HG02623 (cell line): Measurements from ENCODE around the gene RNU7-1.

Experiments used
- ATAC-seq: cut with Tn5 transposase; IDR thresholded peaks from one replicate; pipeline ENCODE4 v1.9.1; 2021; ENCODE audit warnings: moderate library complexity; ENCODE audit not compliant: unreplicated experiment

RNU7-1 gene

DNA sequence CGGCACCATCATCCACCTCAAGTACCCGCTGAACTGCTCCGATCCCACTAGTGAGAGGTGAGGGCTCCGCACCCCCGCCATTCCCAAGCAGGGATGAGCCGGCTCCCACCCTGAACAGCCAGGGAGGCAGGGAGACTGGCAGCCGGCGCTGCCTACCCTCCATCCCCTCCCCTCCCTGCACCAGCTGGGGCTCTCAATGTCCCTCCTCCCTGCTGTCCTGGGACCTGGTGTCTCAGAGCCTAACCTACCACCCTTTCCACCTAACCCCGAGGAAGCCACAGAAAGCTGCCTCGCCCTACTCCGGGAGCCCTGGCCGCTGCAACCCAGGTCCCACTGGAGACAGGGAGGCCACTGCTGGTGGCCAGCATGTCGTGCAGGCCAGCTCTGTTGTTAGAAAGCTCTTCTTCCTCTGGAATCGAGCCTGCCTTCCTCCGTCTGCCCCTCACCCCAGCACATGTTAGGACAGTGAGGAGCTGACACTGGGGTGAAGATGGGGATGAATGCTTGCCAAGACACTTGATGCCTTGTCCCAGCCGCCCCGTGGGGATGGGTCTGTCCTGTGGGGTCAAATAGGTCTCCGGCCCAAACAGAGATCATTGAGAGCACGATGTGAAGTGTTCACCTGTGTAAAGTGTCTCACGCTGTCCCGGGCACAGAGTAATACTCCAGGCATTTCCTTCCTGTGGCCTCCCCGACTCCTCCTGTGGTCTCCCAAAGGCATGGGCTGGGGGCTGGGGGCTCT lies 8.7 kb downstream of the RNU7-1 start:
- no peak for ATAC-seq

DNA sequence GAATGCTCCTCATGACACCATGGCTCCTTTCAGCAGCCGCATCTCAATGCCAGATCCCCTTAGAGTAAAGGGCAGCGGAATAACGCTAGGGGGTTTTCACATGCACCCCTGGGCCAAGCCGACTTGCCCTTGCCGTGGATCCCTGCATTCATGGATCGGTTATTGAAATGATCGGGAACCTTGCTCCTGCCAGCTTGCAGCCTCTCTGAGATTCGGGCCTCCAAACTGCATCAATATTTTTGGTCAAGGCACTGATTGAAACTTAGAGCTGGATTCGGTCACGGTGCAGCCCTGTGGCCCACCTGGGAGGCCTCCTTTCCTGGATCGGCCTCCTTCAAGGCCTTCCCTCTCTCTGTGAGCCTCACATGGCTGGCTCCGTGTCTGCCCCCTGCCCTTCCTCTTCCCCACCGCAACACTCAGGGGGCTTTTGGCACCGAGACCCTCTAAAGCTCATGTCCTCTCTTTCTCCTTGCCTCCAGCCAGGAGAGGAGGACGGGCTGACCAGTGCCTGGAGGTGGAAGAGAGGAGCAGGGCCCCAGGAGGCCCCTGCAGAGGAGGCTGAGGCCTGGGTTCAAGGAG lies 9.3 kb downstream of the RNU7-1 start:
- ATAC-seq: no peak

DNA sequence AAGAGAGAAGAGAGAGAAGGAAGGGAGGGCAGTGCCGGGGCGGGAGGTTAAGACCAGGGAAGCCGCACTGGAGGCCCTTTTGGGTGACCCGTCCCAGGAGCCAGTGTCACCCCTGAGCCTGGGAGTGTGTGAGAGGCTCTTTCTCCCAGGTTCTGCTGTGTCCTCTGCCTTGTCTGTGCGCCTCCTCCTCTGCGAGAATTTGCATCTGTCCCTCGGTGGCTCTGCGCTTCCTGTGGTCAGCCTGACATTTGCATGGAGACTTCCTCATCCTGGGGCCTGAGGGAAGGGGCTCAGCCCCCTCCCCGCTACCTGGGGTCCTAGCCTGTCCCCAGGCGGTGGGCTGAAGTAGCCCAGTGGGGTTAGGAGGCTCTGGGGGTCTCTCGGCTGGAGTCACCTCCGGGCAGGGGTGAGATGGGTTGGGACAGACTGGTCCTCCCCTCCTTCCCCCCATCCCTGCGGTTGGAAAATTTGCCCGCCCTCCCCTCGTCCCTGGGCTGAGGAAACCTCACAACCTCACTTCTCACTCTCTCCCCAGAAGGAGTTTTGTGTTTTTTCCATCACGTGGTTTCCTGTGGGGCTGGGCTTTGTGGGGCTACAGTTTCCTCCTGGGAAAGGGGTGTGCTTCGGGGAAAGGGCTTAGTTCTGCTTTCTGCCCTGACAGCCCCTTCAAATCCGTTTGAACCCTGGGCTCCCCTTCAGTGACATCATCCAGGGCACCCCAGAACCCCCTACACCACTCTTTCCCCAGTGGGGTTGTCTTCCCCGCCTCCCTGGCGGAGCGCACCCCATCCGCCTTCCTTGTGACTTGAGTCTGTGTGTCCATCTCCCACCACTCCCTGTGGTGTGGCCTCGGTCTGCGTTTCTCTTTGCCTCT lies 10.1 kb downstream of the RNU7-1 start:
- ATAC-seq: peak; percentile 45

DNA sequence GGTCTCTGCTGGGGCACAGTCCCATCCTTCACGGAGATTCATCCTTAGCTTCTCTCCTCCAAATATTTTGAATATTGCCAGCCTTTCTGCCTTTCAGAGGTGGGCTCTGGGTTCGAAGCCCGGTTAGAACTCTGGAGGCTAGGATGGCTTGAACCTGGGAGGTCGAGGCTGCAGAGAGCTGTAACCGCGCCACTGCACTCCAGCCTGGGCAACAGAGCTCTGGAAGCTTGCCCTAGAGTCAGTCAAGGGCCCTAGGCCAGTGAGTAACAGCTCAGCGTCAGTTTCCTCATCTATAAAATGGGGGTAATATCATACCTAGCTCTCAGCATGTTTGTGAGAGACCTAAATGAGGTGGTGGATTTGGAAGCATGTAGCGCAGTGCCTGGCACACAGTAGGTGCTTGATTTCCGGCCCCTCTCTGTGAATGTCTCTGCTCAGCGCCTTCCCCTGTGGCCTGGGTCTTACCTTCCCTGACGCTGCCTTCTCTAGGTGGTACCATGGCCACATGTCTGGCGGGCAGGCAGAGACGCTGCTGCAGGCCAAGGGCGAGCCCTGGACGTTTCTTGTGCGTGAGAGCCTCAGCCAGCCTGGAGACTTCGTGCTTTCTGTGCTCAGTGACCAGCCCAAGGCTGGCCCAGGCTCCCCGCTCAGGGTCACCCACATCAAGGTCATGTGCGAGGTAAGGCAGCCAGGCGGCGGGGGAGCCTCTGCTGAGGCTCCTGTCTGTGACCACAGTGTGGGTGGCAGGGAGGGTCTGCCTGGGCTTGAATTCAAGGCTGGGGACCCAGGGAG lies 10.9 kb downstream of the RNU7-1 start:
- ATAC-seq: no peak

DNA sequence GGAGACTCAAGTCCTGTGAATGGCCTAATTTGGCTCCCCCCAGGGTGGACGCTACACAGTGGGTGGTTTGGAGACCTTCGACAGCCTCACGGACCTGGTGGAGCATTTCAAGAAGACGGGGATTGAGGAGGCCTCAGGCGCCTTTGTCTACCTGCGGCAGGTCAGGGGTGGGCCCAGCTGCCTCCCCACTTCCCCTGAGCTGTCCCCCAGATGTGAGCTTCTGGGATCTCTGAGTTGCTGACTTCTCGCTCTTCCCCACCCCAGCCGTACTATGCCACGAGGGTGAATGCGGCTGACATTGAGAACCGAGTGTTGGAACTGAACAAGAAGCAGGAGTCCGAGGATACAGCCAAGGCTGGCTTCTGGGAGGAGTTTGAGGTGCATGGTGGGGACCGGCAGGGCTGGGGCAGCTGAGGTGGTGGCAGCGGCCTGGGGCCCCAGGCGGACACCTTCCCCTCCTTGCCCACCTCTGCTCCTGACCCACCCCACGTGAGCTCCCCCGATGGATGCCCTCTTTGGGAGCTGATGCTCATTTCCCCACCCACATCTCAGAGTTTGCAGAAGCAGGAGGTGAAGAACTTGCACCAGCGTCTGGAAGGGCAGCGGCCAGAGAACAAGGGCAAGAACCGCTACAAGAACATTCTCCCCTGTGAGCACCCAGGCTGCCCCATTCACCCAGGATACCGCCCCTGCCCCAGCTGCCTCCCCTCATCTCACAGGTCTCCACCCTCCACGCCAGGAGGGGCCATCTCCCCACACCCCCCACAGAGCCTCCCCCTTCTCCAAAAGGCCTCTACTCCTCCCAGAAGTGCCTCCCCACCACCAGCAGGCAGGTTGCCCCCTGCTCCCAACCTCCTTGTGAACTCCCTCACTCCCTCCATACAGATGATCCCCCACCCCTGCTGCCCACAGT lies 11.7 kb downstream of the RNU7-1 start:
- no peak for ATAC-seq

DNA sequence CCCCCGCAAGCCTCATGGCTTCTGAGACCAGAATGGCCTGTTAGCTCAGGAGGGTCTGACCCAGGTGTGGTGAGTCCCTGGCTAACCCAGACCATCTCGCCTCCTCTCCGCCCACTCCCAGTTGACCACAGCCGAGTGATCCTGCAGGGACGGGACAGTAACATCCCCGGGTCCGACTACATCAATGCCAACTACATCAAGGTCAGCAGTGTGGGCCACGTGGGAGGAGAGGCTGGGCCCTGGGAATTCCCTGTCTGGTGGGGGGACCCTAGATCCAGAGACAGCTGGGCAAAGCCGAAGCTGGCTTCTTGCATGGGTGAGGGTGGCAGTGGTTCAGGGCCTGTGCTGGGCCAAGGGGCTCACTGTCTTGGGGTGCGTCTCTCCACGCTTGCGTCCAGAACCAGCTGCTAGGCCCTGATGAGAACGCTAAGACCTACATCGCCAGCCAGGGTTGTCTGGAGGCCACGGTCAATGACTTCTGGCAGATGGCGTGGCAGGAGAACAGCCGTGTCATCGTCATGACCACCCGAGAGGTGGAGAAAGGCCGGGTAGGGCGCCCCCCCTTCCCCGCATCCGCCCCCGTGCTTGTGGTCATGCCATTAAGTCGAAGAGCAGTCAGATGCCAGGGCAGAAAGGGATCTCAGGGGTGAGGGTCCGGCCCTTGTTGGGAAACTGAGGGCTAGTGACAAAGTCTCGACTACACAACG lies 12.6 kb downstream of the RNU7-1 start:
- ATAC-seq: no peak

DNA sequence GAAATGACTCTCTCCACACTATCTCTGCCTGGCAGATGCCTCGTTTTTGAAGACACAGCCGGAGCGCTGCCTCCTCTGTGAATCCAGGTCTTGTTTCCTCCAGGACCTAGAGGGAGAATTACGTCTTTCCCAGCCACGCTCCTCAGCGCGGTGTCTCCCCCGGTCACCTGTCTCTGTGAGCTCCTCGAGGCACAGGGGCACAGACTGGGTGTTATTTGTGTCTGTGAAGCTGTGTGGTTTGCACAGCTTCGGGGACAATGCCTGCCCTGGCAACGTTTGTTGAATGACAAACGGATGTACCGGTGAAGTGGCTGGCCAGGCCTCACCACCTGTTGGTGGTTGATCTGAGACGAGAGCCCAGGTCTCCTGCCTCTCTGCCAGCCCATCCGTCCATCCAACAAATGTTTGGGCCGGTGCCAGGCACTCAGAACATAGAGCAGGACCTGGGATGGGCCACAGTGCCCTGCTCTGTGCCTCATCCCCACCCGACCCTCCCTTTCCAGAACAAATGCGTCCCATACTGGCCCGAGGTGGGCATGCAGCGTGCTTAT lies 13.6 kb downstream of the RNU7-1 start:
- ATAC-seq: no peak

GRCh38 chr12:6957741-6958608 lies 14.4 kb downstream of the RNU7-1 start:
- ATAC-seq: no peak

DNA sequence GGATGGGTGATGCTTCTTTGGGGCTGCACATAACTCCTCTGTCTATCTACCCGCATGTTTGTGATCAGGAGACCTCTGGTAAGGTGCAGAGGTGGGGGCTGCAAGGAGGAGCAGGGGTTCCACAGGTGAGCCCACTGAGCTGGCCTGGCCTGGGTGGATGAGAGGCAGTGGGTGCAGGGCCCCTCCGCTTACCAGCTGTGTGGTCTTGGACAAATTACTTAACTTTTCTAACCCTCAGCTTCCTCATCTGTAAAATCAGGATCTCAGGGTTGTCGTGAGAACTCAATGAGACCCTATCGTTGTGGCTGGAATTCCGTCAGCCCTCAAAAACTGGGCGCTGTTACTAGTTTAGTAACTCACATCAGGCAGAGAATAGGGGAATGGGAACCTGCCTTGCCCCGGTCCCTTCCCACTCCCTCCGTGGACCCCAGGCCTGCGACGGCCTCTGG lies 15.0 kb downstream of the RNU7-1 start:
- no peak for ATAC-seq

- peak; percentile 45 for ATAC-seq
These were observed 15.6 kb downstream of the RNU7-1 start for GRCh38 chr12:6959058-6959804.

- ATAC-seq: no peak
These were observed 16.4 kb downstream of the RNU7-1 start for GRCh38 chr12:6959805-6960592.

DNA sequence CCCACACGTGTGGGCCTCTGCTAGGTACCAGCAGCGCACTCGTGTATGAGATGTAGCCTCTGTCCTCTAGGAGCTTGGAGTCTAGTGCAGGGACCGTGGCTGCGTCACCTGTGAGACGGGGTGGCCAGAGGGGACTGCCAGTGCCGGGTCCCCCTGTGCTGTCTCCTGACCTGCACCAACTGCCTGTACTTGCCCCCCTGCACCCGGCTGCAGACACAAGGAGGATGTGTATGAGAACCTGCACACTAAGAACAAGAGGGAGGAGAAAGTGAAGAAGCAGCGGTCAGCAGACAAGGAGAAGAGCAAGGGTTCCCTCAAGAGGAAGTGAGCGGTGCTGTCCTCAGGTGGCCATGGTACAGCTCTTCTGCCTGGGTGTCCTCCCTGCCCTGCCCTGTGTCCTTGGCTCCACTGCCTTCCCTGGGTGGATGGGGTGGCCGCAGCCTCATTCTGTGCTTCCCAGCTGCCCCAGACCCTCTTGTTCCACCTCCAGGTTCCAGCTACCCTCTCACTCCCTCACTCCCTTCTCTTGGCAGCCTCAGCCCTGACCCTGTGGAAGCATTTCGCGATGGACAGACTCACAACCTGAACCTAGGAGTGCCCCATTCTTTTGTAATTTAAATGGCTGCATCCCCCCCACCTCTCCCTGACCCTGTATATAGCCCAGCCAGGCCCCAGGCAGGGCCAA lies 17.1 kb downstream of the RNU7-1 start:
- ATAC-seq: no peak

- ATAC-seq: no peak
These were observed 17.7 kb downstream of the RNU7-1 start for GRCh38 chr12:6961278-6961694.

DNA sequence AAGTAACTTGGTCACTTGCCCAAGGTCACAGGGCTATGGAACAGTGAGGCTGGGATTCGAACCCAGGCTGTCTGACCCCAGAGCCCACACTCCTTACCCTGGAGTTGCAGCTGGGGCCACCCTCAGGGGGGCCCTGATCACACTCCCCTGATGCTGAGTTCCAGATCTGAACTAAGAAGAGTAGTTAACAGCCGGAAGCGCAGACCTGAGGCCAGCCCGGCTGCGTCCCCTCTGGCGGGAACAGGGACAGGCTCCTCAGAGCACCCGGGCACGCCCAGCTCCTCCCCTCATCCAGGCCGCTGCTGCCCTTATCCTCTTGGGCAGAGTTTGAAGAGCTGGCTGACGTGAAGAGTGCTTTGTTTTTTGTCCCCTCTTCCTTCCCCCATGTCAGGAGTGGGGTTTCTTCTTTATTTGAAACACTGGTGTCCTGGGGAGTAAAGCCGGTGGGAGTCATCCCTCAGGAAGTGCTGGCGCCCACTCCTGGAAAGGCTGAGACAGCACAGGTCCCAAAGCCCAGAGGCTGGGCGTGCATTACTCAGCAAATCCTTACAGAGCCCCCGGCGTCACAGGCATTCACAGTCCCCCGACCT lies 18.2 kb downstream of the RNU7-1 start:
- no peak for ATAC-seq

DNA sequence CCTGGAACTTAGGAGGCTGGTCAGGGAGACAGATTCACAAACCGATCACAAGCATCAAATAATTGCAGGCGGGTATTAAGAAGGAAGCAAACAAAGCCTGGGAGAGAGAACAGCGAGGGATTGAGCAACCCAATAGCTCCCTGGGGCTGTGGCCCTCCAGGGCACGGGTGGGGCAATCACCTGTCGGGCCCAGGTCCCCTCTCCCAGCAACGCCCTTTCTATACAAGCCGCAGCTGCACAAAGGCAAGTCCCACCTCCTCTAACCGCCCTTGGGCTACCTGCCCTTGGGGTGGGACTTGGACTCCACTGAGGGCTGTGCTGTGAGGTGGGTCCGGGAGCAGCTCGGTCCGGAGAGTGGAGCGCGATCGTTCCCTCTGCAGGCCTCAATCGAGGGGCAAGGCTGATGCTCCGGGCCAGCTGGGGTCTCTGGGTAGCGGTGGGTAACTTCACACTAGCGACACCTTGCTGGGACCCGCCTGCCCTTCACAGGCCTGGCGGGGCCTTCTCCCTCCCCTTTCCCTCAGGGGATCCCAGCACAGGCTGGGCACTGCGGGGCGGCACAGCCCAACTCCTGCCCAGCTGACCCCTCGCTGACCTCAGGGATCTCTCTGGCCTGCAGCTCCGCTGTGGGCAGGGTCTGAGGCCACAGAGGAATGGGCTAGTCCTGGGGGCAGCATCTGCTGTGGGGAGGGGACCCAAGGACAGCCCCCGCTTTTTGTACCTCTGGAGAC lies 18.8 kb downstream of the RNU7-1 start:
- no peak for ATAC-seq
